Retinal pigment epithelial cell (primary cell): Measurements from ENCODE around the gene SYVN1.
"Not testable (repeated sequence)": the region's sequence is repeated elsewhere in the genome, so short reads cannot be mapped to it uniquely, and the experiment has no call there.

ENCODE experiments used
- DNase-seq: peaks from one replicate; pipeline ENCODE4 v3.0.0-alpha.2; 2010; ENCODE audit warnings: low read depth
- H3K4me3 ChIP-seq: 2 replicates; pipeline ENCODE4 v1.5.1; 2011; ENCODE audit warnings: mild to moderate bottlenecking, low read length, control low read depth, moderate library complexity
- TF ChIP-seq, protein P1 (sequence below): conservative IDR thresholded peaks from 2 replicates; pipeline ENCODE4 v1.5.1; 2011; ENCODE audit warnings: low read depth, low read length, control low read depth, inconsistent platforms

Gene SYVN1

DNA sequence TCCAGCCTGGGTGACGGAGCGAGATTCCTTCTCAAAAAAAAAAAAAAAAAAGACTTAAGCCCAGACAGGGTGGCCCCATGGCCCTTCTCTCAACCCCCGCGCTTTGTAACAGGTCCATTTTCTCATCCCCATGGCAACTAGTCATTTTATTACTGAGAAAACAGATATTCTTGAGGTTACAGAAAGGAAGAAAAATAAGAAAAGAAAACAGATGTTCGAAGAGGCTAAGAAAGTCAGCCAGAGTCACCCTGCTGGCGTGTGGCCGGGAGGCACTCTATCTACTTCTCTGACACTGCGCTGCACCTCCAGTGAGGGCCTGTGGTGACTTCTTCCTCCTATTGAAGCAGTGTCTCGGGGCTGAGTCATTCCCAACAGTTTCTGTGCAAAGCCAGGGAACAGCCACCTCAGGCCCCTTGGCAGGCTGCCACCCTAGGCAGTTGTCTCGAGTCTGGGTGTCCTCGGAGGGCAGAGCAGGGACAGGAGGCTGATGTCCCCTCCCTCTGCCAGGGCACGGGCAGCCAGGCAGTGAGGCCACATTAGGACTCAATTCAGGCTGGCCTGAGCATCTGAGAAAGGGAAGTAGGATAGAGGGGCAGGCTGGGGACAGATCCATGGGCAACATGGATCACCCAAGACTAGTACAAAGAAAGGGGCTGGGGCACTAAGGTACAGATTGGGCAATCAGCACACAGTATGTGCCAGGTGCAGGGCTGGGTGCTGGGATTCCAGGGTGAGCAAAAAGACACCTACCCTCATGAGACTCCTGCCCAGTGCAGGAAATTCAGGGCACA lies 16.4 kb upstream of the SYVN1 start:
- peak; percentile 39 for DNase-seq
- no peak overlapping the region for H3K4me3 ChIP-seq

DNA sequence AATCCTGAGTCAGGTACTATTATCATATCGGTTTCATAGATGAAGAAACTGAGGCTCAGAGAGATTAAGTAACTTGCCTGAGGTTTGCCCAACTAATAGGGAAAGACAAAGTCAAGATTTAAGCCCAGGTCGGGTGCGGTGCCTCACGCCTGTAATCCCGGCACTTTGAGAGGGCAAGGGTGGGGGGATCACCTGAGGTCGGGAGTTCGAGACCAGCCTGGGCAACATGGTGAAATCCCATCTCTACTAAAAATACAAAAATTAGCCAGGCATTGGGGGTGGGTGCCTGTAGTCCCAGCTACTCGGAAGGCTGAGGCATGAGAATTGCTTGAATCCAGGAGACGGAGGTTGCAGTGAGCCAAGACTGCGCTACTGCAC lies 15.8 kb upstream of the SYVN1 start:
- DNase-seq, H3K4me3 ChIP-seq: not testable (repeated sequence)

More for the DNA sequence above, 16.4 kb upstream of the SYVN1 start:
- TF ChIP-seq, protein P1, sequence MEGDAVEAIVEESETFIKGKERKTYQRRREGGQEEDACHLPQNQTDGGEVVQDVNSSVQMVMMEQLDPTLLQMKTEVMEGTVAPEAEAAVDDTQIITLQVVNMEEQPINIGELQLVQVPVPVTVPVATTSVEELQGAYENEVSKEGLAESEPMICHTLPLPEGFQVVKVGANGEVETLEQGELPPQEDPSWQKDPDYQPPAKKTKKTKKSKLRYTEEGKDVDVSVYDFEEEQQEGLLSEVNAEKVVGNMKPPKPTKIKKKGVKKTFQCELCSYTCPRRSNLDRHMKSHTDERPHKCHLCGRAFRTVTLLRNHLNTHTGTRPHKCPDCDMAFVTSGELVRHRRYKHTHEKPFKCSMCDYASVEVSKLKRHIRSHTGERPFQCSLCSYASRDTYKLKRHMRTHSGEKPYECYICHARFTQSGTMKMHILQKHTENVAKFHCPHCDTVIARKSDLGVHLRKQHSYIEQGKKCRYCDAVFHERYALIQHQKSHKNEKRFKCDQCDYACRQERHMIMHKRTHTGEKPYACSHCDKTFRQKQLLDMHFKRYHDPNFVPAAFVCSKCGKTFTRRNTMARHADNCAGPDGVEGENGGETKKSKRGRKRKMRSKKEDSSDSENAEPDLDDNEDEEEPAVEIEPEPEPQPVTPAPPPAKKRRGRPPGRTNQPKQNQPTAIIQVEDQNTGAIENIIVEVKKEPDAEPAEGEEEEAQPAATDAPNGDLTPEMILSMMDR: no peak

DNA sequence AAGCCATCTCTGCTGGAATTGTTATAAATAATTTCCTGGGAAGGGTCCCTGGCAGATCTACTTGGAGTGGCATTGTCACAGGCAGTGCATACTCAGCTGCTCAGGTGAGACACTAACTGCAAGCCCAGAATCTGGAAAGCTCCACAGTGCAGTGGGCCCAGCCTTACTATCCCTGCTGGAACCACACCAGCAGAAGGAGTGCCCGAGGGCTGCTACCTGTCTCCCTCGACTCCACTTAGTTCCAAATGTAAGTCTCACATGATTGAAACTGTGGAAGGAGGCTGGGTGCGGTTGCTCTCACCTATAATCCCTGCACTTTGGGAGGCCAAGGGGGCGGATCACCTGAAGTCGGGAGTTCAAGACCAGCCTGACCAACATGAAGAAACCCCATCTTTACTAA lies 14.3 kb upstream of the SYVN1 start:
- H3K4me3 ChIP-seq: no peak overlapping the region
- TF ChIP-seq, protein P1: no peak
- no peak for DNase-seq

DNA sequence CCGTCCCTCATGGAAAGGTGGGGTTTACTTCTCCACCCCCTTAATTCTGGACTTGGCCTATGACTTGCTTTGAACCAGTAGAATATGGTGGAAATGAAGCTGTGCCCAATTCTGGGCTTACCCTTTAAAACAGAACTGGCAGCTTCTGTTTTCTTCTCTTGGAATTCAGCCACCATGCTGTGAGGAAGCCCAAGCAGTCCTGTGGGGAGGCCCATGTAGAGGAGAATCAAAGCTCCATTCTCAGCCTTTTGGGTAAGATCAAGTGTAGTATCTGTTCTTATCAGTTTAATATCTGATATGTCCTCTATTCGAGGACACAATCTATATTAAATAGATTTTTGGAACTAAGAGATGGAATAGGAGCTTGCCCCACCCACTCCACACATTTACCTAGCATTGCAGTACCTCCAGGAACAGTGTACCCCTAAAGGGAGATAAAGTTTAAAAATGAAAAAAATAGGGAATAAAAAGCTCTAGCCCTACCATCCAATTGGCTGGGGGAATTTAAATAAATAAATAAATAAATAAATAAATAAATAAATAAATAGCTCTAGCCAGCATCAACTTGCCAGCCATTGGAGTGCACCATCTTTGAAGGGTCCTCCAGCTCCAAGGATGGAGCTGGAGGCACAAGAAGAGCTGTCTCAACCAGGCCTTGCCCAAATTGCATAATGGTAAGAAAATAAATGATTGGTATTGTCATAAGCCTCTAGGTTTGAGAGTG lies 13.2 kb upstream of the SYVN1 start:
- TF ChIP-seq, protein P1: no peak
- H3K4me3 ChIP-seq: no peak overlapping the region
- no peak for DNase-seq

DNA sequence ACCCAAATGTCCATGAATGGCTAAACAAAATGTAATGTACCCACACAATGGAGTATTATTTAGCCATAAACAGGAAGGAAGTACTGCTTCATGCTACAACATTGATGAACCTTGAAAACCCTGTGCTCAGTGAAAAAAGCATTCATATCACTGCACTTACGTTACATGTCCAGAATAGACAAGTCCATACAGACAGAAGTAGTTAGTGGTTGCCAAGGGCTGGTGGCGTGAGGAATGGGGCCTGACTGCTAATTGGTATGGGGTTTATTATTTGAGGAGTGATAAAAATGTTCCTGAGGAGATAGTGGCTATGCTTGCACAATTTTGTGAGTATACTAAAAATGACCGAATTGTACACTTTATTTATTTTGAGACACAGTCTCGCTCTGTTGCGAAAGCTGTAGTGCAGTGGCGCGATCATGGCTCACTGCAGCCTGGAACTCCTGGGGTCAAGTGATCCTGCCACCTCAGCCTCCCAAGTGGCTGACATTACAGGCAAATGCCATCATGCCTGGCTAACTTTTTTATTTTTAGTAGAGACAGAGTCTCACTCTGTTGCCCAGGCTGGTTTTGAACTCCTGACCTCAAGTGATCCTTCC lies 7.7 kb upstream of the SYVN1 start:
- DNase-seq: no peak
- H3K4me3 ChIP-seq: no peak overlapping the region
- TF ChIP-seq, protein P1: no peak

DNA sequence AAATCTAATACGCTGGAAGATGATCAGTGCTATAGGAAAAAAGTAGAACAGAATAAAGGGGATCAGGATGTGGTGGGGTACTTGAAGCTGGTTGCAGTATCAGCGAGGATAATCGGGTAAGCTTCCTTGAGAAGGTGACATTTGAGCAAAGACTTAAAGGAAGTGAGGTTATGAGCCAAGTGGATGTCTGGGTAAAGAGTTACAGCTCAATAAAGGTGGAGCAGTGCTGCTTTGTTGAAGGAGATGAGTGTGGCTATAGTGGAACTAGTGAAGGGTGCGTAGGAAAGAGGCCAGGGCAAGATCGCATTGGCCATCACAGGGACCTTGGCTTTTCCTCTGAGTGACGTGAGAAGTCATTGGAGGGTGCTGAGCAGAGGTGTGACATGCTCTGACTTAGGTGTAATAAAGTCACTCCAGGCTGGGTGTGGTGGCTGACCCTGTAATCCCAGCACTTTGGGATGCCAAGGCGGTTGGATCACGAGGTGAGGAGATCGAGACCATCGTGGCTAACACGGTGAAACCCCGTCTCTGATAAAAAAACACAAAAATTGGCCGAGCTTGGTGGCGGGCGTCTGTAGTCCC lies 2.3 kb upstream of the SYVN1 start:
- TF ChIP-seq, protein P1: no peak
- H3K4me3 ChIP-seq: no peak overlapping the region
- DNase-seq: no peak

DNA sequence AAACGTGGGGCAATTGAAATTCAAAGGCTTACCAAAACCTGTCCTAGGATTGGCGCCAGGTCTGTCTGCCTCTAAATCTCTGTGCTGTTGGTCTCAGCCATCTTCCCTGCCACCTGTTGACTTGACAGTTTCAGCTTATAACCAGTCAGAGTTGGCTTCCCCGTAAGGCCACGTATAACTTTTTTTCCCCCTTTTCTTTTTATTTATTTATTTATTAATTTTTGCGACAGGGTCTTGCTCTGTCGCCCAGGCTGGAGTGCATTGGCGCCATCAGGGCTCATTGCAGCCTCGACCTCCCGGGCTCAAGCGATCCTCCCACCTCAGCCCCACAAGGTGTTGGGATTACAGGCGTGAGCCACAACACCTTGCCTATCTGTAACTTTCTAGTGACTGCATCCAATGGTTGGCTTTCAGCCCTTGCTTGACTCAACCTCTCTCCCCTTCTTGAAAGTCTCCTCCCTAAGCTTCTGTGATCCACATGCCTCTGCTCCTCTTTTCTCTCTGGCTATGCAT lies 1.4 kb upstream of the SYVN1 start:
- no peak for DNase-seq
- TF ChIP-seq, protein P1: no peak
- peak overlapping the region; percentile 91 for H3K4me3 ChIP-seq
